OCI-LY7 (cell line): ENCODE measurements around the gene LHX8. TPM values are rescaled to one million over a fixed set of nuclear protein-coding genes. Genes with fewer than 3 reads are reported as not detected.
"Not testable (repeated sequence)": the region's sequence is repeated elsewhere in the genome, so short reads cannot be mapped to it uniquely, and the experiment has no call there.

Experiments
- BruUV-seq: library from RNA; stranded (reverse); fragments of 400-500 nt; replicated peaks from 2 replicates; lab custom pipeline; 2021; lab: Mats Ljungman, UMichigan
- CTCF ChIA-PET: fragments of 300-600 bp; sonication (Branson Sonifier 250); formaldehyde crosslinking; loops from one replicate; lab custom pipeline; 2022; ENCODE audit warnings: antibody characterized with exemption; ENCODE audit not compliant: unreplicated experiment; lab: Charles Lee
- POLR2A ChIA-PET: fragments of 300-600 bp; sonication (Branson Sonifier 250); formaldehyde crosslinking; loops from one replicate; lab custom pipeline; 2022; ENCODE audit warnings: antibody characterized with exemption; lab: Charles Lee
- DNase-seq: peaks from one replicate; pipeline ENCODE4 v3.0.0-alpha.2; 2015; ENCODE audit warnings: low spot score
- H2AFZ ChIP-seq: fragments of 200-600 bp; sonication (generic), shearing (Covaris generic); 2 replicates; pipeline ENCODE4 v1.6.1; 2014; ENCODE audit warnings: mild to moderate bottlenecking, antibody characterized with exemption, low read length, moderate library complexity
- H3K27ac ChIP-seq: fragments of 200-600 bp; sonication (generic); 2 replicates; pipeline ENCODE4 v1.5.1; 2014; ENCODE audit warnings: mixed run types, low read depth, mild to moderate bottlenecking, moderate library complexity, low read length, inconsistent platforms; ENCODE audit not compliant: poor library complexity, severe bottlenecking
- H3K36me3 ChIP-seq: fragments of 200-600 bp; sonication (generic); 2 replicates; pipeline ENCODE4 v1.6.1; 2014; ENCODE audit warnings: mild to moderate bottlenecking, antibody characterized with exemption, low read length, moderate library complexity, mixed read lengths; ENCODE audit not compliant: insufficient read depth
- H3K4me1 ChIP-seq: fragments of 200-600 bp; sonication (generic); 2 replicates; pipeline ENCODE4 v1.5.1; 2014; ENCODE audit warnings: mild to moderate bottlenecking, low read length; ENCODE audit not compliant: insufficient read depth, poor library complexity, severe bottlenecking
- H3K4me2 ChIP-seq: fragments of 200-600 bp; sonication (generic); 2 replicates; pipeline ENCODE4 v1.6.1; 2014; ENCODE audit warnings: mild to moderate bottlenecking, low read length
- H3K4me3 ChIP-seq: fragments of 200-600 bp; sonication (generic); 2 replicates; pipeline ENCODE4 v1.5.1; 2014; ENCODE audit warnings: mild to moderate bottlenecking, low read depth, low read length; ENCODE audit not compliant: poor library complexity, severe bottlenecking
- H3K79me2 ChIP-seq: fragments of 200-600 bp; sonication (generic); 2 replicates; pipeline ENCODE4 v1.6.1; 2016; ENCODE audit warnings: low read depth, mild to moderate bottlenecking, low read length, moderate library complexity, mixed read lengths; ENCODE audit not compliant: insufficient read depth
- H3K9me2 ChIP-seq: fragments of 200-600 bp; sonication (generic); 2 replicates; pipeline ENCODE4 v1.6.1; 2016; ENCODE audit warnings: mild to moderate bottlenecking, low read length, mixed read lengths; ENCODE audit not compliant: insufficient read depth
- H3K9me3 ChIP-seq: fragments of 200-600 bp; sonication (generic); 2 replicates; pipeline ENCODE4 v1.6.1; 2014; ENCODE audit warnings: mild to moderate bottlenecking, mixed run types, low read length, mixed read lengths
- H4K20me1 ChIP-seq: fragments of 200-600 bp; sonication (generic); 2 replicates; pipeline ENCODE4 v1.6.1; 2014; ENCODE audit warnings: mild to moderate bottlenecking, antibody characterized with exemption, low read length, moderate library complexity, mixed read lengths; ENCODE audit not compliant: insufficient read depth
- EZH2phosphoT487 ChIP-seq: fragments of 200-600 bp; sonication (generic); IDR thresholded peaks from 2 replicates; pipeline ENCODE4 v1.6.1; 2018; ENCODE audit warnings: low read depth, borderline replicate concordance, mild to moderate bottlenecking, mixed run types, antibody characterized with exemption, low read length, moderate library complexity, mixed read lengths
- intact Hi-C: fragments of 100-400 bp; cut with micrococcal nuclease; formaldehyde crosslinking; loops from one replicate; pipeline ENCODE4 v1.10.0; 2022; ENCODE audit not compliant: unreplicated experiment
- total RNA-seq, 2 experiments: library from RNA; depleted of rRNA in 1 of 2; stranded (reverse); fragments of >200 nt in 1 of 2; shearing (Covaris generic) in 1 of 2; gene quantifications; 2 replicates each; pipeline ENCODE4 v1.2.3, GENCODE V29; 2014 to 2022
- TF ChIP-seq, protein P1 (sequence below): fragments of 200-600 bp; sonication (generic); conservative IDR thresholded peaks from 2 replicates; pipeline ENCODE4 v1.5.1; 2014; ENCODE audit warnings: mild to moderate bottlenecking, antibody characterized with exemption, low read length, moderate library complexity, mixed read lengths

LHX8 gene
- total RNA-seq, 2 experiments from 2014 or later = not detected

DNA sequence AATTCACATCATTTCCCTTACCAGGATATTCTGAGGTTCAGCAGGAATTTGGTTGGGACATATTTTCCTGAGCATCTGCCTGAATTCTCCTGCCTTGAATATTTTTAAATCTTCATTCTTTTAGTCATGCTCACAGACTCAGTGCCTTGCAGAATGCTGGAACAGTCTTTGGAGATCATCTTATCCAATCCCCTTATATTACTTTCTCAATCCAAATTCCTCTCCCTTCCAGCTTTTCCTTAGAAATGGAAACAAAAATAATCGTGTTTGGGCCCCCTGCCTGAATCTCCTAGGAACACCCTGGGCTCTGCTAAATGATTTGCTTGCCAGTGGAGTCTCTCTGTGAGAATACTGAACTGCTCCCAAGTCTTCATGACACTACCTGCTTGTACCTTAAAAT is 38.4 kb downstream of the LHX8 start:
- BruUV-seq = no TSS peak
- Histone ChIP-seq H3K4me3 (no peak overlapping the region), H4K20me1 (no peaks in the 10 kb centered on the region), H3K9me2 (no peaks in the 10 kb centered on the region), H3K36me3 (no peaks in the 10 kb centered on the region), H3K4me1 (no peaks in the 10 kb centered on the region), H2AFZ (no peak overlapping the region), H3K4me2 (no peak overlapping the region), H3K27ac (no peak overlapping the region), H3K9me3 (no peaks in the 10 kb centered on the region), H3K79me2 (no peaks in the 10 kb centered on the region)
- CTCF ChIA-PET = no interaction called here
- no peak for TF ChIP-seq EZH2phosphoT487
- TF ChIP-seq, protein P1, sequence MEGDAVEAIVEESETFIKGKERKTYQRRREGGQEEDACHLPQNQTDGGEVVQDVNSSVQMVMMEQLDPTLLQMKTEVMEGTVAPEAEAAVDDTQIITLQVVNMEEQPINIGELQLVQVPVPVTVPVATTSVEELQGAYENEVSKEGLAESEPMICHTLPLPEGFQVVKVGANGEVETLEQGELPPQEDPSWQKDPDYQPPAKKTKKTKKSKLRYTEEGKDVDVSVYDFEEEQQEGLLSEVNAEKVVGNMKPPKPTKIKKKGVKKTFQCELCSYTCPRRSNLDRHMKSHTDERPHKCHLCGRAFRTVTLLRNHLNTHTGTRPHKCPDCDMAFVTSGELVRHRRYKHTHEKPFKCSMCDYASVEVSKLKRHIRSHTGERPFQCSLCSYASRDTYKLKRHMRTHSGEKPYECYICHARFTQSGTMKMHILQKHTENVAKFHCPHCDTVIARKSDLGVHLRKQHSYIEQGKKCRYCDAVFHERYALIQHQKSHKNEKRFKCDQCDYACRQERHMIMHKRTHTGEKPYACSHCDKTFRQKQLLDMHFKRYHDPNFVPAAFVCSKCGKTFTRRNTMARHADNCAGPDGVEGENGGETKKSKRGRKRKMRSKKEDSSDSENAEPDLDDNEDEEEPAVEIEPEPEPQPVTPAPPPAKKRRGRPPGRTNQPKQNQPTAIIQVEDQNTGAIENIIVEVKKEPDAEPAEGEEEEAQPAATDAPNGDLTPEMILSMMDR = no peak
- DNase-seq = no peak
- POLR2A ChIA-PET = interaction anchor here (0.7 kb wide), 1 partner anchor 289 kb away, joined by 4 read pairs; no protein-coding TSS in a partner anchor
- intact Hi-C loops = no loop called here

DNA sequence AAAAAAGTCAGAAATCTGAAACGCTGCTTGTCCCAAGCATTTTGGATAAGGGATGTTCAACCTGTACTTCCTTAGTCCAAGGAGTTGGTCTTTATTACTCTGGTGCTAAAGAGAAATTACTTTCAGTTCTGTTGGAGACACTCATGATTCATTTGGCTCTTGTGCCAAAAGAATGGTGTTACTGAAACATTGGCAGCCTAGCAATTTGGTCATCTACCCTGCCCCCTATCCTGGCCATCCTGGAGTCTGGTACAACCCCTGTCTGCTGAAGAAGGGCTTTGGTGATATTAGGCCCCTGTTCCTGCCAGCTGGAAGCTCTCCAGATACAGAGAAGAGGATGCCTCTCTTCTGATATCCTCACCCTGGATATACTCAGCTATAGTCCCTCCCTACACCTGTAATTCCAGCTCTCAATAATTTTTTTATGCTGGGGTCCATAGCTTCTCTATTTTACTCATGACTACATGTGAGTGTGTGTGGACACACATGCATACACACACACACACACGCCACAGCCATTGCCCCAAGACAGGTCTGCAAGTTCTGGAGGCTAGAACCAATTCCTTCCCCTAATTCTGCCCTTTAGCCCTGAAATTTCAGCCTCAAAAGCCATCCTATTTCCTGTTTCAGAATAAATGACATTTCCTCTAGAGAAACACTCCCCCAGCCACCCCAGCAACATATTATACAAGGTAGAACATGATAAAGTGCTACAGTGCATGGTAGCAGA is 40.0 kb downstream of the LHX8 start:
- ChIA-PET POLR2A (interaction anchor here (1.0 kb wide), 1 partner anchor 64 kb away, joined by 3 read pairs; no protein-coding TSS in a partner anchor), CTCF (no interaction called here)
- H4K20me1 ChIP-seq = no peaks in the 10 kb centered on the region
- no peaks in the 10 kb centered on the region for H3K79me2 ChIP-seq
- no TSS peak for BruUV-seq
- H3K4me2 ChIP-seq = no peak overlapping the region
- no peaks in the 10 kb centered on the region for H3K9me3 ChIP-seq
- H3K9me2 ChIP-seq = no peaks in the 10 kb centered on the region
- no peak for DNase-seq
- TF ChIP-seq, protein P1 = no peak
- no peak for TF ChIP-seq EZH2phosphoT487
- H3K4me3 ChIP-seq = no peak overlapping the region
- intact Hi-C loops = no loop called here
- H3K4me1 ChIP-seq = no peaks in the 10 kb centered on the region
- H2AFZ ChIP-seq = no peak overlapping the region
- H3K27ac ChIP-seq = no peak overlapping the region
- no peaks in the 10 kb centered on the region for H3K36me3 ChIP-seq

DNA sequence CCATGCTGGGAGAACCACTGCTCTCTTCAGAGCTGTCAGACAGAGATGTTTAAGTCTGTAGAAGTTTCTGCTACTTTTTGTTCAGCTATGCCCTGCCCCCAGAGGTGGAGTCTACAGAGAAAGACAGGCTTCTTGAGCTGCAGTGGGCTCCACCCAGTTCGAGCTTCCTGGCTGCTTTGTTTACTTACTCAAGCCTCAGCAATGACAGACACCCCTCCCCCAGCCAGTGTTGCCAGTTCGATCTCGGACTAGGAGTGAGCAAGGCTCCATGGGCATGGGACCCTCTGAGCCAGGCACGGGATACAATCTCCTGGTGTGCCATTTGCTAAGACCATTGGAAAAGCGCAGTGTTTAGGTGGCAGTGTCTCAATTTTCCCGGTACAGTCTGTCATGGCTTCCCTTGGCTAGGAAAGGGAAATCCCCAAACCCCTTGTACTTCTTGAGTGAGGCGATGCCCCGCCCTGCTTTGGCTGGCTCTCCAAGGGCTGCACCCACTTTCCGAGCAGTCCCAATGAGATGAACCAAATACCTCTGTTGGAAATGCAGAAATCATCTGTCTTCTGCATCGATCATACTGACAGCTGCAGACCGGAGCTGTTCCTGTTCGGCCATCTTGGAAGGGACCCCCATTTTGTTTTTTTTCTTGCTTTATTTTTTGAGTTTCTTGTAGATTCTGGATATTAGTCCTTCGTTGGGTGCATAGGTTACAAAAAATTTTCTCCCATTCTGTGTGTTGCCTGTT is 47.2 kb downstream of the LHX8 start:
- H4K20me1 ChIP-seq, H3K79me2 ChIP-seq, H3K9me3 ChIP-seq, BruUV-seq, H3K4me1 ChIP-seq, CTCF ChIA-PET, H3K36me3 ChIP-seq, H3K27ac ChIP-seq, DNase-seq, H3K9me2 ChIP-seq, H3K4me3 ChIP-seq, H3K4me2 ChIP-seq, intact Hi-C loops, H2AFZ ChIP-seq: not testable (repeated sequence)
- POLR2A ChIA-PET = interaction anchor here (0.6 to 0.7 kb wide), 3 partner anchors 15 to 1534 kb away, joined by 3 to 4 read pairs (median 3); no protein-coding TSS in a partner anchor
